Nephron (organoid): ENCODE results near the gene RDH12.

Source experiments
- H3K27ac Mint-ChIP-seq, 3 experiments: 2 replicates each; pipeline ENCODE4 v1.8.0; 2020; ENCODE audit warnings: mixed read lengths in 3 of 3, mild to moderate bottlenecking in 2 of 3, moderate library complexity in 1 of 3
- H3K27me3 Mint-ChIP-seq: 2 replicates; pipeline ENCODE4 v1.8.0; 2021; ENCODE audit warnings: low read depth, mild to moderate bottlenecking, moderate library complexity, mixed read lengths
- H3K36me3 Mint-ChIP-seq: 2 replicates; pipeline ENCODE4 v1.8.0; 2020; ENCODE audit warnings: low read depth, mixed read lengths
- H3K4me1 Mint-ChIP-seq: 2 replicates; pipeline ENCODE4 v1.8.0; 2020; ENCODE audit warnings: mixed read lengths
- H3K4me3 Mint-ChIP-seq, 3 experiments: 2 replicates each; pipeline ENCODE4 v1.8.0; 2020; ENCODE audit warnings: mild to moderate bottlenecking in 3 of 3, mixed read lengths in 3 of 3, moderate library complexity in 2 of 3
- H3K9me3 Mint-ChIP-seq: 2 replicates; pipeline ENCODE4 v1.8.0; 2020; ENCODE audit warnings: mixed read lengths
- TF ChIP-seq, protein P1 (sequence below), 3 experiments: fragments of 200-600 bp; sonication (generic); IDR thresholded peaks; one replicate each; pipeline ENCODE4 v1.5.0; 2021; ENCODE audit warnings: antibody characterized with exemption in 3 of 3; ENCODE audit not compliant: unreplicated experiment in 3 of 3

RDH12 gene

DNA sequence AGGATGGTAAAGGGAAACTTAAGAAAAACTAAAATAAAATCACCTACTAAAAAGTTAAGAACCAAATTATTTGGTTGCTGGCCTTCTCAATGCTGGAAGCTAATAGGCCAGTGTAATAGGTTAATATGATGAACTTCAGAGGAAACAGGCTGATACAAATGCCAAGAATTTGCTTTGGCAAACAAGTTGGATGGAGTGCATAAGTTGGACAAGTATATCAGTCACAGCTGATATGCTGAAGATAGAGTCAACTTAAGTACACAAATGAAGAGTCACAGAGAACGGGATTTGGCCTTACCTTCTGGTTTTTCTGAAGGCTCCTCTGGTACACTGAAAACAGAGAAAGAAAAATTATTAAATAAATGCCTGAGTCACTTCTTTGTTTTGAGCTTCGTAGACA lies 66.5 kb downstream of the RDH12 start:
- Mint-ChIP-seq H3K9me3 (no peaks in the 10 kb centered on the region), H3K36me3 (peaks cover 82% of the 10 kb centered on the region), H3K27ac (no peak overlapping the region), H3K27me3 (no peaks in the 10 kb centered on the region), H3K4me1 (no peaks in the 10 kb centered on the region), H3K4me3 (no peak overlapping the region)
- TF ChIP-seq, protein P1, sequence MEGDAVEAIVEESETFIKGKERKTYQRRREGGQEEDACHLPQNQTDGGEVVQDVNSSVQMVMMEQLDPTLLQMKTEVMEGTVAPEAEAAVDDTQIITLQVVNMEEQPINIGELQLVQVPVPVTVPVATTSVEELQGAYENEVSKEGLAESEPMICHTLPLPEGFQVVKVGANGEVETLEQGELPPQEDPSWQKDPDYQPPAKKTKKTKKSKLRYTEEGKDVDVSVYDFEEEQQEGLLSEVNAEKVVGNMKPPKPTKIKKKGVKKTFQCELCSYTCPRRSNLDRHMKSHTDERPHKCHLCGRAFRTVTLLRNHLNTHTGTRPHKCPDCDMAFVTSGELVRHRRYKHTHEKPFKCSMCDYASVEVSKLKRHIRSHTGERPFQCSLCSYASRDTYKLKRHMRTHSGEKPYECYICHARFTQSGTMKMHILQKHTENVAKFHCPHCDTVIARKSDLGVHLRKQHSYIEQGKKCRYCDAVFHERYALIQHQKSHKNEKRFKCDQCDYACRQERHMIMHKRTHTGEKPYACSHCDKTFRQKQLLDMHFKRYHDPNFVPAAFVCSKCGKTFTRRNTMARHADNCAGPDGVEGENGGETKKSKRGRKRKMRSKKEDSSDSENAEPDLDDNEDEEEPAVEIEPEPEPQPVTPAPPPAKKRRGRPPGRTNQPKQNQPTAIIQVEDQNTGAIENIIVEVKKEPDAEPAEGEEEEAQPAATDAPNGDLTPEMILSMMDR (IDR thresholded peaks at IDR 0.05; ENCODE audit: unreplicated experiment in 3 of 3): no peak

DNA sequence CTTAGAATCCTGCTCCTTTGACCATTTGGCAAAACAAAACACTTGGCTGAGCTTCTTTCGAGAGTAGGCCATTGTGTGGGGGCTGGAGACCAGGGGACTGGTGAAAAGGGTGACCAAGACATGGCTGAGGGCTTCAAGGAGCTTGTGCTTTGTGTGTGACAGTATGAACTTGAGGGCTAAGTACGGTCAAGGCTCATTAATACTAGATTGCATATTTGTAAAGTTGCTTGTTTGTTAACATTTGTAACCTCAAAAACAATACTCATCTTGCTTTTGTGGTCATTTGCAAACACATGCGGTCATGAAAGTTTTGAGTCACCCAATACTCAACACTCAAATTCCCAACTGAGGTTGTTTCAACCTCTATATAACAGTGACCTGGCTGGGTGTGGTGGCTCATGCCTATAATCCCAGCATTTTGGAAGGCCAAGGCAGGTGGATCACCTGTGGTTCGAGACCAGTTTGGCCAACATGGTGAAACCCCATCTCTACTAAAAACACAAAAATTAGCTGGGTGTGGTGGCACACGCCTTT lies 72.2 kb downstream of the RDH12 start:
- no peak overlapping the region for H3K4me3 Mint-ChIP-seq
- H3K36me3 Mint-ChIP-seq: peaks cover 88% of the 10 kb centered on the region
- TF ChIP-seq, protein P1 (IDR thresholded peaks at IDR 0.05; ENCODE audit: unreplicated experiment in 3 of 3): no peak
- no peaks in the 10 kb centered on the region for H3K4me1 Mint-ChIP-seq
- no peak overlapping the region for H3K27ac Mint-ChIP-seq
- H3K27me3 Mint-ChIP-seq: no peaks in the 10 kb centered on the region
- H3K9me3 Mint-ChIP-seq: no peaks in the 10 kb centered on the region

DNA sequence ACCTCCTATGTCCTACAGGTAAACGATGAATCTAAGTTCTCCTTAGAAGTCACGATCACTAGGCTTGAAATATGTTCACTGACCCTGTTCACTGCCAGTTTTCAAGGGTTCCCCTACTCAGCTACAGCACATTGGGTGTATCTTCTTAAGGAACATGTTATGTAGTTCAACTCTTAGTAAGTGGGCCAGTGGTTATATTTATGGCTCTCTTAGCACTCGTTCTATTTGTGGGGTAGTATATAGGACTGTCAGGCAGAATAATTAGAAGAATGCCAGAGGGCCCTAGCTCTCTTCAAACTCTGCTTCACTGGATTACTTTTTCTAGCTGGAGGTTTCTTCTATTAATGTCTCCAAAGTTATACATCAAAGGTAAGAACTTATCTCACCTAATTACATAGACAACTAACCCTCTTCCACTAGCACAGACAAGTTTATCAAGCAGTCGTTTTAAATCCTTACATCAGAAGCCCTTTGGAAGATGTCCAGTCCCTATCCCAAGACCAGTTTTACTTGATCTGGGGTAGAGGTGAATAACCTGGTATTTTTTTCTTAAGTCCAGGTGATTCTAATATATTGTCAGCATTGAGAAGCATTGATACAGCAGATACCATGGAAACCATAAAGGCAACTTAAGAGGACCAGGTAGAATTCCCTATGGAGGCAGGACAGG lies 75.1 kb downstream of the RDH12 start:
- H3K4me1 Mint-ChIP-seq: no peaks in the 10 kb centered on the region
- H3K27me3 Mint-ChIP-seq: no peaks in the 10 kb centered on the region
- H3K27ac Mint-ChIP-seq: no peak overlapping the region
- TF ChIP-seq, protein P1 (IDR thresholded peaks at IDR 0.05; ENCODE audit: unreplicated experiment in 3 of 3): no peak
- no peaks in the 10 kb centered on the region for H3K9me3 Mint-ChIP-seq
- H3K36me3 Mint-ChIP-seq: peaks cover 79% of the 10 kb centered on the region
- no peak overlapping the region for H3K4me3 Mint-ChIP-seq

DNA sequence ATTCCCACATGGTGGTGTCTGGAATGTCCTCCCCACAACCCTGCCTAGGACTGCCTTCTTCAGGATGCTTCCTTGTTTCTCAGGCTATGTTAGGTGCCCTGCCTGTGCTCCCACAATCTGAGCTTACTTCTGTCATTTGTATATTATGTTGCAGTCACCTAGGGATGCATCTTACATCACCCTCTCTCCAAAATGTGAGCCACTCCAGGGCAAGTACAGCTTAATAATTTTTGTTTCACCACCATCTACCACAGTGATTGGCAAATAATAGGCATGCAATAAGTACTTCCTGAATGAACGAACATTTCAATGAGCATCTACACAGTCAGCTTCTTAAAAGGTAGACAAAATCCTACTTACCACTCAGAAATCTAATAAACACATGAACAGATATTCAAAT lies 77.1 kb downstream of the RDH12 start:
- no peak overlapping the region for H3K27ac Mint-ChIP-seq
- H3K4me3 Mint-ChIP-seq: no peak overlapping the region
- H3K4me1 Mint-ChIP-seq: no peaks in the 10 kb centered on the region
- H3K9me3 Mint-ChIP-seq: no peaks in the 10 kb centered on the region
- H3K36me3 Mint-ChIP-seq: peaks cover 77% of the 10 kb centered on the region
- TF ChIP-seq, protein P1 (IDR thresholded peaks at IDR 0.05; ENCODE audit: unreplicated experiment in 3 of 3): no peak
- no peaks in the 10 kb centered on the region for H3K27me3 Mint-ChIP-seq

DNA sequence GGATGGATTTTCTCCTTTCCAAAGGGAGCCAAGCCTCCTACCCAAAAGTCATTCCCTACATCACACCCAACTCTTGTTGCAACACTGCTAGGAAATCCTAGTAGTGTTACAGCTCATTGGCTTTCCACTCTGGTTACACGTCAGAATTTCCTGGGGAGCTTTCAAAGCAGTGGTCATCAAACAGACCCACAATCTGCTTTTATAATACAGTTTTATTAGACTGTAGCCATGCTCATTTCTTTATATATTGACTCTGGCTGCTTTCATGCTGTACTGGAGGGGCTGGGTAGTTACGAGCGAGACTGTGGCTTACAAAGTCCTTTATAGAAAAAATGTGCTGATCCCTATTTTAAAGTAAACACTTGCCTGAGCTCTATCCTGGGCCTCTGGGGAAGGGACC lies 80.4 kb downstream of the RDH12 start:
- Mint-ChIP-seq H3K9me3 (no peaks in the 10 kb centered on the region), H3K36me3 (peaks cover 76% of the 10 kb centered on the region), H3K4me1 (no peaks in the 10 kb centered on the region), H3K4me3 (no peak overlapping the region), H3K27ac (no peak overlapping the region), H3K27me3 (no peaks in the 10 kb centered on the region)
- TF ChIP-seq, protein P1 (IDR thresholded peaks at IDR 0.05; ENCODE audit: unreplicated experiment in 3 of 3): no peak
